Measurements from ENCODE around the gene SP3. TPM values are rescaled to one million over a fixed set of nuclear protein-coding genes. Genes with fewer than 3 reads are reported as not detected.

The SP3 gene
- total and polyA plus RNA-seq, 8 donors = 69.0 to 143 (median 122) TPM

GRCh38 chr2:173876833-173877413 is 88.2 kb downstream of the SP3 start:
- ATAC-seq (no peak), DNase-seq (no peak)
- Histone ChIP-seq H3K9me3 (no peaks in the 10 kb centered on the region), H3K27ac (no peak overlapping the region), H3K36me3 (no peaks in the 10 kb centered on the region), H3K4me3 (no peak overlapping the region), H3K27me3 (no peaks in the 10 kb centered on the region), H3K4me1 (peaks cover 0 to 29% of the 10 kb centered on the region in 2 donors)
- intact Hi-C loops (cut with DNase I) = no loop called here
- TF ChIP-seq CTCF (IDR thresholded peaks at IDR 0.05) = no peak

GRCh38 chr2:173874894-173875237 is 90.3 kb downstream of the SP3 start:
- DNase-seq (no peak), ATAC-seq (peak; percentile 43)
- Histone ChIP-seq H3K36me3 (no peaks in the 10 kb centered on the region), H3K9me3 (no peaks in the 10 kb centered on the region), H3K4me1 (peaks cover 0 to 21% of the 10 kb centered on the region in 2 donors), H3K27ac (peak overlapping the region in 1 of 2 donors; percentile 49), H3K4me3 (no peak overlapping the region), H3K27me3 (no peaks in the 10 kb centered on the region)
- intact Hi-C loops (cut with DNase I) = no loop called here
- TF ChIP-seq CTCF (IDR thresholded peaks at IDR 0.05) = no peak

GRCh38 chr2:173874003-173874893 is 90.9 kb downstream of the SP3 start:
- DNase-seq (no peak), ATAC-seq (no peak)
- H3K27ac ChIP-seq = no peak overlapping the region
- H3K9me3 ChIP-seq = no peaks in the 10 kb centered on the region
- no peaks in the 10 kb centered on the region for H3K36me3 ChIP-seq
- intact Hi-C loops (cut with DNase I) = no loop called here
- H3K4me3 ChIP-seq = no peak overlapping the region
- no peak for TF ChIP-seq CTCF (IDR thresholded peaks at IDR 0.05)
- H3K27me3 ChIP-seq = no peaks in the 10 kb centered on the region
- H3K4me1 ChIP-seq = peaks cover 0 to 21% of the 10 kb centered on the region in 2 donors

GRCh38 chr2:173872714-173873113 is 92.5 kb downstream of the SP3 start:
- peak in 1 of 4 donors; percentile 72 for DNase-seq
- intact Hi-C loops (cut with DNase I) = no loop called here
- no peak overlapping the region for H3K4me3 ChIP-seq
- H3K27me3 ChIP-seq = no peaks in the 10 kb centered on the region
- ATAC-seq = peak; percentile 75
- no peak for TF ChIP-seq CTCF (IDR thresholded peaks at IDR 0.05)
- no peak overlapping the region for H3K27ac ChIP-seq
- no peaks in the 10 kb centered on the region for H3K9me3 ChIP-seq
- H3K36me3 ChIP-seq = no peaks in the 10 kb centered on the region
- peaks cover 0 to 21% of the 10 kb centered on the region in 2 donors for H3K4me1 ChIP-seq

Measured in left lung (tissue), 10 donors.